ENCODE measurements around the gene MMGT1.
"Not testable (repeated sequence)": the region's sequence is repeated elsewhere in the genome, so short reads cannot be mapped to it uniquely, and the experiment has no call there.

MMGT1 gene

GRCh38 chrX:135920516-135920915 is 53.3 kb downstream of the MMGT1 start:
- DNase-seq, result not testable (repeated sequence)

- no peak for DNase-seq
Observed at GRCh38 chrX:135914404-135914803, 59.4 kb downstream of the MMGT1 start.
